DOHH2 (cell line): ENCODE results near the gene TM2D3.

Source experiments
- H3F3A ChIP-seq: fragments of 200-600 bp; sonication (generic), shearing (Covaris generic); 2 replicates; pipeline ENCODE4 v1.6.0; 2016; ENCODE audit warnings: antibody characterized with exemption, mild to moderate bottlenecking; ENCODE audit not compliant: control insufficient read depth, insufficient read depth
- H3K27ac ChIP-seq: fragments of 200-600 bp; sonication (generic); 2 replicates; pipeline ENCODE4 v1.5.1; 2014; ENCODE audit warnings: low read depth, mild to moderate bottlenecking, low read length, moderate library complexity
- H3K27me3 ChIP-seq: fragments of 200-600 bp; sonication (generic); 2 replicates; pipeline ENCODE4 v1.6.1; 2014; ENCODE audit warnings: mild to moderate bottlenecking, low read length, mixed read lengths; ENCODE audit not compliant: control insufficient read depth
- H3K36me3 ChIP-seq: fragments of 200-600 bp; sonication (generic); 2 replicates; pipeline ENCODE4 v1.6.1; 2014; ENCODE audit warnings: mild to moderate bottlenecking, low read length, moderate library complexity, mixed read lengths; ENCODE audit not compliant: control insufficient read depth
- H3K4me1 ChIP-seq: fragments of 200-600 bp; sonication (generic); 2 replicates; pipeline ENCODE4 v1.6.1; 2014; ENCODE audit warnings: mild to moderate bottlenecking, low read length, mixed read lengths; ENCODE audit not compliant: control insufficient read depth
- H3K4me2 ChIP-seq: fragments of 200-600 bp; sonication (generic); 2 replicates; pipeline ENCODE4 v1.6.0; 2014; ENCODE audit warnings: mild to moderate bottlenecking, low read length, moderate library complexity
- H3K4me3 ChIP-seq: fragments of 200-600 bp; sonication (generic); 2 replicates; pipeline ENCODE4 v1.5.1; 2014; ENCODE audit warnings: mild to moderate bottlenecking, low read length, mixed read lengths
- H3K79me2 ChIP-seq: fragments of 200-600 bp; sonication (generic); 2 replicates; pipeline ENCODE4 v1.6.1; 2014; ENCODE audit warnings: mild to moderate bottlenecking, low read length, mixed read lengths; ENCODE audit not compliant: control insufficient read depth
- H3K9me2 ChIP-seq: fragments of 200-600 bp; sonication (generic); replicated peaks from 2 replicates; pipeline ENCODE4 v1.6.1; 2014; ENCODE audit warnings: mild to moderate bottlenecking, low read length, mixed read lengths; ENCODE audit not compliant: control insufficient read depth
- H3K9me3 ChIP-seq: fragments of 200-600 bp; sonication (generic); 2 replicates; pipeline ENCODE4 v1.6.1; 2014; ENCODE audit warnings: antibody characterized with exemption, low read length, mixed read lengths; ENCODE audit not compliant: control insufficient read depth, insufficient read depth
- H4K20me1 ChIP-seq: fragments of 200-600 bp; sonication (generic); 2 replicates; pipeline ENCODE4 v1.6.0; 2014; ENCODE audit warnings: low read depth, mild to moderate bottlenecking, antibody characterized with exemption, low read length, moderate library complexity; ENCODE audit not compliant: control insufficient read depth, insufficient read depth
- CTCF ChIP-seq: fragments of 200-600 bp; sonication (generic); IDR thresholded peaks from one replicate; pipeline ENCODE4 v1.5.1; 2014; ENCODE audit warnings: antibody characterized with exemption, mild to moderate bottlenecking, low read depth, low read length; ENCODE audit not compliant: poor library complexity, severe bottlenecking
- EZH2phosphoT487 ChIP-seq: fragments of 200-600 bp; sonication (generic); IDR thresholded peaks from 2 replicates; pipeline ENCODE4 v1.6.1; 2017; ENCODE audit warnings: borderline replicate concordance, mild to moderate bottlenecking, antibody characterized with exemption, low read length, moderate library complexity, mixed read lengths

Gene TM2D3

GRCh38 chr15:101613130-101614000 lies 38.8 kb downstream of the TM2D3 start:
- 0 out of 2 replicates have a peak overlapping the region, but pooled peaks have one; percentile 5 for H3K4me2 ChIP-seq
- H3K36me3 ChIP-seq, result no peaks in the 10 kb centered on the region
- no peaks in the 10 kb centered on the region for H3F3A ChIP-seq
- no peaks in the 10 kb centered on the region for H3K79me2 ChIP-seq
- no peaks in the 10 kb centered on the region for H3K9me2 ChIP-seq
- no peaks in the 10 kb centered on the region for H4K20me1 ChIP-seq
- H3K9me3 ChIP-seq, result no peaks in the 10 kb centered on the region
- TF ChIP-seq CTCF (no peak), EZH2phosphoT487 (no peak)
- H3K4me3 ChIP-seq, result no peak overlapping the region
- H3K27me3 ChIP-seq, result no peaks in the 10 kb centered on the region
- H3K27ac ChIP-seq, result no peak overlapping the region
- peaks cover 8% of the 10 kb centered on the region for H3K4me1 ChIP-seq

- H3K9me3 ChIP-seq, result no peaks in the 10 kb centered on the region
- no peak overlapping the region for H3K4me2 ChIP-seq
- H3K27ac ChIP-seq, result no peak overlapping the region
- no peak overlapping the region for H3K4me3 ChIP-seq
- no peaks in the 10 kb centered on the region for H3F3A ChIP-seq
- TF ChIP-seq EZH2phosphoT487, result no peak
- no peaks in the 10 kb centered on the region for H3K36me3 ChIP-seq
- H3K27me3 ChIP-seq, result no peaks in the 10 kb centered on the region
- no peaks in the 10 kb centered on the region for H4K20me1 ChIP-seq
- no peaks in the 10 kb centered on the region for H3K79me2 ChIP-seq
- peaks cover 8% of the 10 kb centered on the region for H3K4me1 ChIP-seq
- H3K9me2 ChIP-seq, result no peaks in the 10 kb centered on the region
Measured at GRCh38 chr15:101612676-101613075, 39.5 kb downstream of the TM2D3 start.

GRCh38 chr15:101611580-101612299 lies 40.4 kb downstream of the TM2D3 start:
- no peaks in the 10 kb centered on the region for H3K36me3 ChIP-seq
- no peaks in the 10 kb centered on the region for H3F3A ChIP-seq
- H3K9me3 ChIP-seq, result no peaks in the 10 kb centered on the region
- no peak overlapping the region for H3K27ac ChIP-seq
- H3K4me2 ChIP-seq, result no peak overlapping the region
- no peak overlapping the region for H3K4me3 ChIP-seq
- TF ChIP-seq EZH2phosphoT487, result no peak
- TF ChIP-seq CTCF, result no peak
- no peaks in the 10 kb centered on the region for H3K27me3 ChIP-seq
- no peaks in the 10 kb centered on the region for H3K79me2 ChIP-seq
- H4K20me1 ChIP-seq, result no peaks in the 10 kb centered on the region
- H3K4me1 ChIP-seq, result peaks cover 8% of the 10 kb centered on the region
- H3K9me2 ChIP-seq, result no peaks in the 10 kb centered on the region

- Histone ChIP-seq H4K20me1 (no peaks in the 10 kb centered on the region), H3K9me3 (no peaks in the 10 kb centered on the region), H3K4me3 (no peak overlapping the region), H3K36me3 (no peaks in the 10 kb centered on the region), H3F3A (no peaks in the 10 kb centered on the region), H3K27me3 (no peaks in the 10 kb centered on the region), H3K4me2 (no peak overlapping the region), H3K4me1 (peaks cover 8% of the 10 kb centered on the region), H3K9me2 (no peaks in the 10 kb centered on the region), H3K27ac (no peak overlapping the region), H3K79me2 (no peaks in the 10 kb centered on the region)
- TF ChIP-seq CTCF (no peak), EZH2phosphoT487 (no peak)
Measured at GRCh38 chr15:101611007-101611406, 41.2 kb downstream of the TM2D3 start.
